Glutamatergic neuron (in vitro differentiated cells): Measurements from ENCODE around the gene NOC3L. TPM values are rescaled to one million over a fixed set of nuclear protein-coding genes. Genes with fewer than 3 reads are reported as not detected.

Source experiments
- DNase-seq: peaks from one replicate; pipeline ENCODE4 v3.0.0; 2022
- H3K27ac Mint-ChIP-seq: one replicate; pipeline ENCODE4 v1.8.0; 2020; ENCODE audit warnings: mild to moderate bottlenecking, mixed read lengths, inconsistent platforms; ENCODE audit not compliant: unreplicated experiment
- H3K27me3 Mint-ChIP-seq: one replicate; pipeline ENCODE4 v1.8.0; 2020; ENCODE audit warnings: mild to moderate bottlenecking, moderate library complexity, mixed read lengths, inconsistent platforms; ENCODE audit not compliant: unreplicated experiment
- H3K36me3 Mint-ChIP-seq: one replicate; pipeline ENCODE4 v1.8.0; 2020; ENCODE audit warnings: mild to moderate bottlenecking, mixed read lengths, inconsistent platforms; ENCODE audit not compliant: unreplicated experiment
- H3K4me1 Mint-ChIP-seq: one replicate; pipeline ENCODE4 v1.8.0; 2020; ENCODE audit warnings: mild to moderate bottlenecking, low read depth, mixed read lengths, inconsistent platforms; ENCODE audit not compliant: unreplicated experiment
- H3K4me3 Mint-ChIP-seq: one replicate; pipeline ENCODE4 v1.8.0; 2020; ENCODE audit warnings: mild to moderate bottlenecking, mixed read lengths, inconsistent platforms; ENCODE audit not compliant: unreplicated experiment
- H3K9me3 Mint-ChIP-seq: one replicate; pipeline ENCODE4 v1.8.0; 2020; ENCODE audit warnings: mild to moderate bottlenecking, moderate library complexity, mixed read lengths, inconsistent platforms; ENCODE audit not compliant: unreplicated experiment
- total RNA-seq: library from RNA; stranded (reverse); fragmentation: NEBNext Ultra II Directional; extraction: Animal tissue kit (Norgen Biotek cat#: 25700); gene quantifications from one replicate; pipeline ENCODE4 v1.2.1, GENCODE V29; 2021; ENCODE audit not compliant: unreplicated experiment
- TF ChIP-seq, protein P1 (sequence below): fragments of 200-600 bp; sonication (generic); IDR thresholded peaks from one replicate; pipeline ENCODE4 v1.5.0; 2021; ENCODE audit not compliant: partially characterized antibody, unreplicated experiment

NOC3L gene
- total RNA-seq, 1 donor from 2014 or later: 11.6 TPM

DNA sequence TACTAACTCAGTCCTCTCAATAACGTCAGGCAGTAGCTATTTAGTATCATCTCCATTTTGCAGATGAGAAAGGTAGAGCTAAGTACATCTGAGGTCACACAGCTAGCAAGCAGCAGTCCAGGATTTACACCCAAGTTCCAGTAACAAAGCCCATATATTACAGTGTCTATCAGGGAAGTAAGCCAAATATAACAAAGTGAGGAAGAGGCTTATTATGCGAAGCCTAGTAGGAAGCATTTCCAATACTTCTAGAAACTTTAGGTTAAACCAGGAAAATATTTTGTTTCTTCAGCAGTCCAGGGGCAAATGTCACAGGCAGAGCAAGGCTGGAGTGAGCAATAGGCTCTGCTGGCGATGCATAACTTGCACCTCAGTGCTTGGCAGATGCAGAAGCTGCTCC, 53.9 kb downstream of the NOC3L start:
- TF ChIP-seq, protein P1, sequence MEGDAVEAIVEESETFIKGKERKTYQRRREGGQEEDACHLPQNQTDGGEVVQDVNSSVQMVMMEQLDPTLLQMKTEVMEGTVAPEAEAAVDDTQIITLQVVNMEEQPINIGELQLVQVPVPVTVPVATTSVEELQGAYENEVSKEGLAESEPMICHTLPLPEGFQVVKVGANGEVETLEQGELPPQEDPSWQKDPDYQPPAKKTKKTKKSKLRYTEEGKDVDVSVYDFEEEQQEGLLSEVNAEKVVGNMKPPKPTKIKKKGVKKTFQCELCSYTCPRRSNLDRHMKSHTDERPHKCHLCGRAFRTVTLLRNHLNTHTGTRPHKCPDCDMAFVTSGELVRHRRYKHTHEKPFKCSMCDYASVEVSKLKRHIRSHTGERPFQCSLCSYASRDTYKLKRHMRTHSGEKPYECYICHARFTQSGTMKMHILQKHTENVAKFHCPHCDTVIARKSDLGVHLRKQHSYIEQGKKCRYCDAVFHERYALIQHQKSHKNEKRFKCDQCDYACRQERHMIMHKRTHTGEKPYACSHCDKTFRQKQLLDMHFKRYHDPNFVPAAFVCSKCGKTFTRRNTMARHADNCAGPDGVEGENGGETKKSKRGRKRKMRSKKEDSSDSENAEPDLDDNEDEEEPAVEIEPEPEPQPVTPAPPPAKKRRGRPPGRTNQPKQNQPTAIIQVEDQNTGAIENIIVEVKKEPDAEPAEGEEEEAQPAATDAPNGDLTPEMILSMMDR: no peak
- Mint-ChIP-seq H3K36me3 (no peaks in the 10 kb centered on the region), H3K4me1 (no peaks in the 10 kb centered on the region), H3K4me3 (no peak overlapping the region), H3K27ac (no peak overlapping the region), H3K9me3 (no peaks in the 10 kb centered on the region), H3K27me3 (peaks cover 2% of the 10 kb centered on the region)
- DNase-seq: no peak

DNA sequence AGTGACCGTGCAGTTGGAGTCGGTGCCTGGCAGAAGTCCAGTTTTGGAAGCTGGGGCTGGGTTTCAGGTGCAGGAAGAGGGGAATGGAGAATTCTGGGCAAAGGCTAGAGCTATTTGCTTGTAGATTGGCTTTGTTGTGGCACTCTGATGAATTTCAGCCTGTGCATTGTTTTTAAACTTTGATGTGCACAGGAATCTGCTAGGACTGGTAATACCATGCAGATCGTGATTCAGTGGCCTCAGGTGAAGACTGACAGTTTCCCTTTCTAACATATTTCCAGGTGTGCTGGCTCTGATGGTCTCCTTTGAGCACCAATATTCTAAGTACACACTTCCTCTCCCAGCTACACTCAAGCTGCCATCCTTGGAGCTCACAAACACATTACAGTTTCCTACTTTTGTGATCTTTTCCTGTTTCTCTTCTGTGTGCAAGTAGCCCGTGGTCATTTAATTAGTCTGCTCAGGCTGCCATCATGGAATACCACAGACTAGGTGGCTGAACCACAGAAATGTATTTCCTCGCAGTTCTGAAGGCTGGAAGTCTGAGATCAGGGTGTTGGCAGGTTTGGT, 55.6 kb downstream of the NOC3L start:
- Mint-ChIP-seq H3K27me3 (peaks cover 2% of the 10 kb centered on the region), H3K27ac (no peak overlapping the region), H3K36me3 (no peaks in the 10 kb centered on the region), H3K4me1 (no peaks in the 10 kb centered on the region), H3K9me3 (no peaks in the 10 kb centered on the region), H3K4me3 (no peak overlapping the region)
- DNase-seq: no peak
- TF ChIP-seq, protein P1: no peak

DNA sequence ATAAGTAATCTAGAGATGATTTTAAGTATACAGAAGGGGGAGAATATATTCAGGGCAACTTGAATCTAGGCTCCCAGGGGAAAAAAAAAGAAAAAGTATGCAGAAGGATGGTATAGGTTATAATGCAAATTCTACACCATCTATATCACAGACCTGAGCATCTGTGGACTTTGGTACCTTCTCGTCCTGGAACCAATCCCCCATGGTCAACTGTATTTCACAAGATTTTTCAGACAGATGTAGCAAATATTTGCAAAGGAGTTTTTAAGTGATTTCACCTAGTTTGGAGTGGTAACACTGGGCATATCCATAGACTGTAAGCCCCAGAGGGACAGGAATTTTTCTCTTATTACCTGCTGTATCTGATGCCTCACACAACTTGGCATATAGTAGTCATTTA, 58.8 kb downstream of the NOC3L start:
- Mint-ChIP-seq H3K27ac (no peak overlapping the region), H3K27me3 (peaks cover 2% of the 10 kb centered on the region), H3K4me1 (no peaks in the 10 kb centered on the region), H3K36me3 (no peaks in the 10 kb centered on the region), H3K4me3 (no peak overlapping the region), H3K9me3 (no peaks in the 10 kb centered on the region)
- no peak for DNase-seq
- TF ChIP-seq, protein P1: no peak

DNA sequence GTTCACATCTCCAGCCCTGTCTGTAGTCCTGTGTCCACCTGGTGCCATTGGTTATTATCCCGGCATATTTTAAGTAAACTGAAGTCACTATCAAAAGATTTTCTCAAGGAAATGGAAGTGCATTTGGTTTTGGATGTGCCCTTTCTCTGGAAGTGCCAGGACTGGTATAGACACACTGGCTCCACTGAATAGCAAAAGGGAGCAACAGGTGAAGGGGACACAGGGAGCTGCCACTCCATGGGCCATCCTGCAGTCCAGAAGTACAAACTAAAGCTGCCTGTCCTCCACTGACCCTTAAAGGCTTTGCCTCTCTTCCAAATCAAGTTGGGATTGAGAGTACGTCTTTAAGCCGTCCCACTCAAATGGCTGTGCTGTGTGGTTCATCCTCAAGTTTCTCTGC, 62.7 kb downstream of the NOC3L start:
- no peak overlapping the region for H3K27ac Mint-ChIP-seq

DNA sequence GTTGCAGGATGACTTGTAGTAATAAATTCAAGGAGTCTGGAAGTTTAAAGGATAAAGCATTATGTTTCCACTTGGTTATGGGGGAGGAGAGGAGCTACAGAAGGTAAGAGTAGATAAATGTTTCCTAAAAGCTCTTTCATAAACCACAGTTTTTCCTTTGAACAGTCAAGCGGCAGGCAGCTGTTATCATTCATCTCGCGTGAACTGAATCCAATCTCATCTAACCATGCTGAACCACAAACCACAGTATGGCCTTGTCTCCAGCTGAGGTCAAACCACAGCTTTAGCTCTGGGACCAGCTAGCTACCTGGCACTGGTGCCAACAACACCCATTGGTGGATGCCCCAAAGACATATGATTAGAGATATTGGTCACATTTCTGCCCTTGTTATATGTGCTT, 63.3 kb downstream of the NOC3L start:
- no peak for DNase-seq
- Mint-ChIP-seq H3K9me3 (no peaks in the 10 kb centered on the region), H3K36me3 (no peaks in the 10 kb centered on the region), H3K27me3 (no peaks in the 10 kb centered on the region), H3K4me3 (no peak overlapping the region), H3K4me1 (no peaks in the 10 kb centered on the region), H3K27ac (no peak overlapping the region)
- TF ChIP-seq, protein P1: no peak

More for the DNA sequence above, 62.7 kb downstream of the NOC3L start:
- Mint-ChIP-seq H3K4me3 (no peak overlapping the region), H3K4me1 (no peaks in the 10 kb centered on the region), H3K36me3 (no peaks in the 10 kb centered on the region), H3K9me3 (no peaks in the 10 kb centered on the region), H3K27me3 (no peaks in the 10 kb centered on the region)
- no peak for DNase-seq
- TF ChIP-seq, protein P1: no peak
